ENCODE data around the gene MRPL53.
A peak's percentile ranks its signal among the peaks of the same experiment; 100 is the strongest.

MRPL53 gene

DNA sequence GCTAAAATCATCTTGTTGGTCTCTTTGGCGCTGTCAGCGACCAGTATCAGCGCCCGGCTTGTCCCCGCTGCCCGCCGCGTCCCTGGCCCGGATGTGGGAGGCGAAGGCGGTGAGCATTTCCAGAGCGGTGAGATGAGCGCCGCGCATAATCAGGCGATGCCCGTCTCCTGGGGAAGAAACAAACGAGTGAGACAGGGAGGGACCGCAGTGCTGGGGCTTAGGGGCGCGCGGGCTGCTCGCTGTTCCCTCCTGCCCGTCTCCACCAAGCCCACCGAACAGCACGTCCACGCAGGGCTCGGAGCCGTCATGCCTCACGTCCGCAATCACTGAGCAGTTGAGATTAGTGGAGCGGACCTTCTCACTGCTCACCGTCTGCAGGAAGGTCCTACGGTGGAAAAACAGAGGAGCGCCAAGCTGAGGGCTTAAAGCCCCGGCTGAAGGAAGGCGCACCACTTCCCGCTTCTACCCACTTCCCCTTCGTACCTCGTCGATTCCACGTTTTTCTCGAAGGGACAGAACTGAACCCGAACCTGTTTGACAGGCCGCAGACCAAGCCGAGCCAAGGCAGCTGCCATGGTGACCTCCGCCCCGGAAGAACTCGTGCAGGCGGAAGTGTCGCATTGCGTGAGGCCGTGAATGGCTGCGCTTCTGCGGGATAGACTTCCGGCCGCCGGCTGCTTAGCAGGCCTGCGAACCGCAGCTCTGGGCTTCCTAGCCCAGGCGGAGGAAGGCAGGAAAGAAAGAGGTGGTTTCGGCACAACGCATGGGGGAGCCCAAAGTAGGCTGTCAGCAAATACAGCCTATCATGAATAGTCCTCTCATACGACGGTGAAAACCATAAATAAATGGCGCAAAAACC lies at the start of gene MRPL53:
Gene MRPL53, minus strand, starts transcription at position 595 of the 859 bp plus-strand sequence. Its CDS starts 20 bp downstream, at position 575.
- H3K9me3 ChIP-seq (ENCODE audit: control insufficient read depth, insufficient read depth, low read length), result no peaks in the 10 kb centered on the region
- H3K4me1 ChIP-seq (ENCODE audit: insufficient read depth, low read length), result no peaks in the 10 kb centered on the region
- H3K36me3 ChIP-seq (ENCODE audit: insufficient read depth, low read length), result no peaks in the 10 kb centered on the region; the same call in 1 of the 2 replicates

DNA sequence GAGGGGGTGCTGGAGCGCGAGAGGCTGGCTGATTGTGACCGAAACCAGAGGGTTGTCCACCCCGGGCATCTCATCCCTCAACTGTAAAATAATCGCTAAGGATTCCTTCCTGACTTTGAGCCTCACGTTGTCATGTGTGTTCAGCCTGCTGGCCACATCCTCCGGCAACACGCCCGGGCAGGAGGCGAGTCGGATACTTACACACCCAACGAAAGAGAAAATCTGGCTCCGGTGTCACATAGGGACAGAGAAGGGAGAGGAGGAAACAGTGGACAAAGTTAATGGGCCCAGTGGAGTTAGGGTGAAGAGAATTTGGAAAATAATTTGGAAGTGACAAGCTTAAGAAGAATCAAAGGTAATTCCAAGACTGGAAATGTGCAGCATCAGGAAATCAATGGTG lies 44.2 kb upstream of the MRPL53 start:
- H3K9ac ChIP-seq (ENCODE audit: low read depth, low read length), result no peak overlapping the region
- H3K36me3 ChIP-seq (ENCODE audit: insufficient read depth, low read length), result no peaks in the 10 kb centered on the region
- H3K9me3 ChIP-seq (ENCODE audit: control insufficient read depth, insufficient read depth, low read length), result peaks cover 6% of the 10 kb centered on the region; the same call in 1 of the 2 replicates
- H3K4me1 ChIP-seq (ENCODE audit: insufficient read depth, low read length), result no peaks in the 10 kb centered on the region; the same call in 1 of the 2 replicates

More for the DNA sequence above, at the start of gene MRPL53:
- H3K9ac ChIP-seq (ENCODE audit: low read depth, low read length), result peak within 1 kb of the TSS; percentile 78

DNA sequence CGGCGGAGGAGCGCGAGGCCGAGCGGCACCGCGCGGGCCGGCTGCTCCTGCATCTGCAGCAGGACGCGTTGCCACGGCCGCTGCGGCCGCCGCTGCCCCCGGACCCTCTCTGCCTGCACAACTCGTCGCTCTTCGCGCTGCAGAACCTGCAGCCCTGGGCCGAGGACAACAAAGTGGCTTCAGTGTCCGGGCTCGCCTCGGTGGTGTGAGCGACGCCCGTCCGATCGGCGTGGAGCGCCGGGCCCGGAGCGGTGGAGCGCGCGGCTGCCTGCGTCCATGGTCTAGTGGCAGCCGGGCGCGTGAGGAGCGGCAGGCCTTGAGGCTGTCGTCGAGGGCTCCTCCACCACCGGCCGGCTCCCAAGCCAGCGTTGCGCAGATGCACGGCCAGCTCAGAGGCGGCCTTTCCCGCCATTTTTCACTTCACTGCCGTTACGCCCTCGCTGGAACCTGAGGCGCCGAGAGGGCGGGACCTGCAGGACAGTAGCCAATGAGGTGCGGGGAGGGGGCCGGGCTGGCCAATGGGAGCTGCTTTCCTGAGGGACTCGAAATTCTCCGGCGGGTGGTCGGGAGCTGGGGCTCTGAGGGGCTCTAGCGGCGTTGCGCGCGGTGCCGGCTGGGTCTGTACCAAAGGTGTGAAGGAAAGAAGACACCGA lies 43.6 kb upstream of the MRPL53 start:
- Histone ChIP-seq H3K36me3 (ENCODE audit: insufficient read depth, low read length) (no peaks in the 10 kb centered on the region), H3K9me3 (ENCODE audit: control insufficient read depth, insufficient read depth, low read length) (peaks cover 6% of the 10 kb centered on the region; the same call in 1 of the 2 replicates), H3K4me1 (ENCODE audit: insufficient read depth, low read length) (no peaks in the 10 kb centered on the region; the same call in 1 of the 2 replicates), H3K9ac (ENCODE audit: low read depth, low read length) (peak overlapping the region; percentile 37; the same call in 1 of the 2 replicates)

DNA sequence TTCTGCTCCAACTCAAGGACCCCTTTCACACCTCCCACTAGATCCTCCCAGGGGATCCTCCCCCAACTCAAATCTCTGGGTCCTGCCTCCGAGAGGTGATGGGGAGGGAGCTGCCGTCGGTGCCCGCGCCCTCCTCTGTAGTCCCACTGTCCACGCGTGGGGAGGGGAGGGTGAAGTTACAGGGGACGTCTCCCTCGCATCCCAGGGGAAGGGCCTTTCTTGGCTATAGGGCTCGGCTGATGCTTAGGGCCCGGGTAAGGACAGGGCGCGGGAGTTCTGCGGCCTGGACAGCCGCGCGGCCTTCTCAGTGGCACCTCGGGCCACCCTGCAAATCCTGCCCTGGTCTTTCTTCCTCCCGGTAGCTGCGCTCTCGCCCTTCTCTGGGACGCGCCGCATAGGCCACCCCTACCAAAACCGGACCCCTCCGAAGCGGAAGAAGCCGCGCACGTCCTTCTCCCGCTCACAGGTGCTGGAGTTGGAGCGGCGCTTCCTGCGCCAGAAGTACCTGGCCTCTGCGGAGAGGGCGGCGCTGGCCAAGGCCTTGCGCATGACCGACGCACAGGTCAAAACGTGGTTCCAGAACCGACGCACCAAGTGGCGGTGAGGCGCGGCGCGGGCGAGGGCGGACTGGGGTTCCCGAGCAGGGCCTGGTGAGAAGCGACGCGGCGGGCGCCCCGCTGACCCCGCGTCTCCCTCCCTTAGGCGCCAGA lies 42.9 kb upstream of the MRPL53 start:
- Histone ChIP-seq H3K9me3 (ENCODE audit: control insufficient read depth, insufficient read depth, low read length) (peaks cover 6% of the 10 kb centered on the region; the same call in 1 of the 2 replicates), H3K4me1 (ENCODE audit: insufficient read depth, low read length) (no peaks in the 10 kb centered on the region; the same call in 1 of the 2 replicates), H3K9ac (ENCODE audit: low read depth, low read length) (peak overlapping the region; percentile 37; the same call in 1 of the 2 replicates), H3K36me3 (ENCODE audit: insufficient read depth, low read length) (no peaks in the 10 kb centered on the region)

DNA sequence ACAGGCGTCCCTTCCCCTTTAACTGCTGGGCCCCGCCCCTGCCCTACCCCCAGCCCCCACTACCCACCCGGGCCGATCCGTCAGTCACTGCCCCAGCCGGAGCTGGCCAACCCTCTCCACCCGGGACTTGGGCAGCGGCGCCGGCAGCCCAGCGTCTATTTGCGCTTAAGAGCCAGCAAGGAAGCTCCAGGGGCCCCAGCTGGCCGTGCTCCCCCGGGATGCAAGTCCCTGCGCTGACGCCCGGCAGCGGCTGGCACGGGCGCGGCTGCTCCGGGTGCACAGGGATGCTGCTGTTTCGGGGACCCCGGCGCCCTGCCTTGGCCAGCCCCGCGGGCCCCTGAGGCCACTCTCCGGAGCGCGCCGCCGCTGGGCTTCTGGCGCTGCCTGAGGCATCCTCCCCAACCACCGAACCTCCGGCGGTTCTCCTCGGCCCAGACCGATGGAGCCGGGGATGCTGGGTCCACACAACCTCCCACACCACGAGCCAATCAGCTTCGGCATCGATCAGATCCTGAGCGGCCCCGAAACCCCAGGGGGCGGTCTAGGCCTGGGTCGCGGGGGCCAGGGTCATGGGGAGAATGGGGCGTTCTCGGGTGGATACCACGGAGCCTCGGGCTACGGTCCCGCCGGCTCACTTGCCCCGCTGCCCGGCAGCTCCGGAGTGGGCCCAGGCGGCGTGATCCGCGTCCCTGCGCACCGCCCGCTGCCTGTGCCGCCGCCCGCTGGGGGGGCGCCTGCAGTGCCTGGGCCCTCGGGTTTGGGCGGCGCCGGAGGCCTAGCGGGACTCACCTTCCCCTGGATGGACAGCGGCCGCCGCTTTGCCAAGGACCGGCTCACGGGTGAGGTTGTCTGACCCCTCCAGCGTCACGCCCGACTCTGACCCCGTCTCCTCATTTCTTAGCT lies 42.1 kb upstream of the MRPL53 start, which contains the start of gene TLX2:
Gene TLX2, plus strand, starts transcription at position 83 of the 903 bp plus-strand sequence. Its CDS starts 357 bp downstream, at position 440.
- Histone ChIP-seq H3K36me3 (ENCODE audit: insufficient read depth, low read length) (no peaks in the 10 kb centered on the region), H3K9ac (ENCODE audit: low read depth, low read length) (peak within 1 kb of the TSS; percentile 37; the same call in 1 of the 2 replicates), H3K9me3 (ENCODE audit: control insufficient read depth, insufficient read depth, low read length) (peaks cover 6% of the 10 kb centered on the region; the same call in 1 of the 2 replicates)

DNA sequence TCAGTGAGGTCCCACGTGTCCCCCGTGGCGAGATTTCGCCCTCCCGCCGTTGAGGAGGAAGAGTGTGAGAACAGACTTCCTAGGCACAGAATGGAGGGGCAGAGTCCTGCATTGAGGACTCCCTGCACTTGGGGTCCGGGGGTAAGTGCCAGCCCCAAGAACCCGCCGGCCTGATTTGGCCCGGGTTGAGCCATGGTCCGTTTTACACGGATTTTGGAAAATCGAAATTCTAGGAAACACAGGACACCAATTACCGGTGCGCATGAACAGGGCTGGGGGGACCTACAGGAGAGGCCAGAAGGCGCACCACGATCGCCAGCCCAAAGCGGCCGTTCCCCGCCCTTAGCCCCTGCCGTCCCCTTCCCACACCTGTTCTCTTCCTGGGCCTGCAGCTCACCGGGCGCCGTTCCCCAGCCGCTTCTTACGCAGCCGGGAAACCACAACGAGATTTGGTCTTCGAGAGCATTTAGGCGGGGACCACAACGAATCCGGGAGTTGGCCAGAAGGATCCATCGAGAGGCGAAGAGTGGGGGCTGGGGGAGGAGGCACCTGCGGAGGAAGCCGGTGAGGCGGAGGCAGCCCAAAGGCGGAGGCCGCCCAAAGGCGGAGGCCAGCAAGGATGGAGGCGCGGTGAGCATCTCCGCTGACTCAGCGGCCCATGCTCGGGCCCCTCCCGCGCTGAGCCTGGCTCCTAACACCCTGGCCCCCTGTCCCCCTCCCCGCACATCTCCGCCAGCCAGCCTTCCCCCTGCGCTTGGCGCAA lies 41.3 kb upstream of the MRPL53 start:
- Histone ChIP-seq H3K9me3 (ENCODE audit: control insufficient read depth, insufficient read depth, low read length) (peaks cover 6% of the 10 kb centered on the region; the same call in 1 of the 2 replicates), H3K4me1 (ENCODE audit: insufficient read depth, low read length) (no peaks in the 10 kb centered on the region; the same call in none of the 2 replicates), H3K36me3 (ENCODE audit: insufficient read depth, low read length) (no peaks in the 10 kb centered on the region), H3K9ac (ENCODE audit: low read depth, low read length) (peak overlapping the region; percentile 37; the same call in 1 of the 2 replicates)

More for the DNA sequence above, 42.1 kb upstream of the MRPL53 start, which contains the start of gene TLX2:
- H3K4me1 ChIP-seq (ENCODE audit: insufficient read depth, low read length), result no peaks in the 10 kb centered on the region; the same call in 1 of the 2 replicates

DNA sequence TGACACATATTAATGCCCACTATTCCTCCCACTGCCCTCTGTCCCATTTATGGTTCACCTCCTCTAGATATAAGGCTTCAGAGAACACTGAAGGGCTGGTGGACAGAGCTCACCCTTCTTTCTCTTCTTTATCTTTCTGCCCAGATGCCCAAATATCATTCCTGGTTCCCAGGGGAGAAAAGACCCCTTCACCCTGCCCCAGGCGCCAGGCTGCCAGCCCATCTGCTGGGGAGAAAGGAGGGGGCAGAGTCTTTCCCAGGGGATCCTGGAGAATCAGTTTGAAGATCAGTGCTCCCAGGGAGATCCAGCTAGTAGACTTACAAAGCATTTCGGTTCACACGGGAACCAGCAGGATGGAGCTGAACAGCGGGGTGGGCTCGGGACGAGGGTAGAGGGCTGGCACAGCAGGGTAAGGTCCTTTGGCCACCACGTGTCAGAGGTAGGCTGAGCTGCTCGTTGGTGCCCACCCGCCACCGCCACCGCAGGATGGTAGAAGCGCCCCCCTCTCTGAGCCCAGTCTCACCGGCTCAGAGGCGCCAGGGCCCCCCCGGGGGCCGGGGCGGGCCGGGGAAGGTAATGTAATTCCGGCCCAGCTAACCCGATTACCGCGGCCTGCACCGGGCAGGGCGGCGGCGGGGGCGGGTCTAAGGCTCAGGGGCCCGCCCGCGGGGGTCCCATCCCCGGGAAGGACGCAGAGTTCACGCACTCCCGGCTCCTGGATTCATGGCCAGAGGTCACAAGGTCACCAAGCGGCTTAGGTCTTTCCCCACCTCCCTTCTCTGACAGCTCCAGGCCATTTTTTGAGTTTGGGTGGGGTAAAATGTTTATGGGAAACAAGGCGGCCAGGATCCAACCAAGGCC lies 40.5 kb upstream of the MRPL53 start:
- Histone ChIP-seq H3K9ac (ENCODE audit: low read depth, low read length) (peak overlapping the region; percentile 37; the same call in 1 of the 2 replicates), H3K36me3 (ENCODE audit: insufficient read depth, low read length) (no peaks in the 10 kb centered on the region), H3K4me1 (ENCODE audit: insufficient read depth, low read length) (no peaks in the 10 kb centered on the region; the same call in none of the 2 replicates), H3K9me3 (ENCODE audit: control insufficient read depth, insufficient read depth, low read length) (peaks cover 6% of the 10 kb centered on the region; the same call in 1 of the 2 replicates)

DNA sequence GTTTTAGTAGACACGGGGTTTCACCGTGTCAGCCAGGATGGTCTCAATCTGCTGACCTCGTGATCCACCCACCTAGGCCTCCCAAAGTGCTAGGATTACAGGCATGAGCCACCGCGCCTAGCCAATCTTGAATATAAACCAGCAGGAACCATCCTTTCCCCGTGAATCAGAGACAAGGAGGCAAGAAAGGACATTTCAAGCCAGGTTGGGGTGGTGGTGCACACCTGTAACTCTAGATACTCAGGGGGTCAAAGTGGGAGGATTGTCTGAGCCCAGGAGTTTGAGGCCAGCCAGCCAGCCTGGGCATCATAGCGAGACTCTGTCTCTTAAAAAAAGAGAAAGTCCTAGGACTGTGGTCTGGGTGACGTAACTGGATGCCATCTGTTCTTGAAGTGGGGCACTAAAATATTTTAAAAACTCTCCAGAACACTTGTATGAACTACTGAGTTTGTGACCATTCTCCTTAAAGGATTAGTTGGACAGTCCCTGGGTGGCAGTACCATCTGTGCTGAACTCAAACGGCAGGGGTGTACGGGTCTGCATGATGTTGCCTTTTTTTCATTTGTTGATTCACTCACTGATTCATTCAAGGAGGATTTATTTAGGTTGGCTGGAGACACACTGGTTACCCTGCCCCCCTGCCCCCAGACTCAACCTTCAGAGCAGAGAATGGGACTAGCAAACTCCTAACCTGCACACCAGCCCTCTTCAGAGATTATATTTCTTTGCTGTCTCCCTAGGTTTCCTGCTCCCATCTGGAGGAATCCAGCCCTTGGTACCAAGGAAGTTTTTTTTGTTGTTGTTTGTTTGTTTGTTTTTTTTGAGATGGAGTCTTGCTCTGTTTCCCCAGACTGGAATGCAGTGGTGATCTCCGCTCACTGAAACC lies 38.9 kb upstream of the MRPL53 start:
- no peaks in the 10 kb centered on the region; the same call in none of the 2 replicates for H3K4me1 ChIP-seq (ENCODE audit: insufficient read depth, low read length)
- H3K9ac ChIP-seq (ENCODE audit: low read depth, low read length), result no peak overlapping the region
- no peaks in the 10 kb centered on the region for H3K9me3 ChIP-seq (ENCODE audit: control insufficient read depth, insufficient read depth, low read length)
- H3K36me3 ChIP-seq (ENCODE audit: insufficient read depth, low read length), result no peaks in the 10 kb centered on the region

DNA sequence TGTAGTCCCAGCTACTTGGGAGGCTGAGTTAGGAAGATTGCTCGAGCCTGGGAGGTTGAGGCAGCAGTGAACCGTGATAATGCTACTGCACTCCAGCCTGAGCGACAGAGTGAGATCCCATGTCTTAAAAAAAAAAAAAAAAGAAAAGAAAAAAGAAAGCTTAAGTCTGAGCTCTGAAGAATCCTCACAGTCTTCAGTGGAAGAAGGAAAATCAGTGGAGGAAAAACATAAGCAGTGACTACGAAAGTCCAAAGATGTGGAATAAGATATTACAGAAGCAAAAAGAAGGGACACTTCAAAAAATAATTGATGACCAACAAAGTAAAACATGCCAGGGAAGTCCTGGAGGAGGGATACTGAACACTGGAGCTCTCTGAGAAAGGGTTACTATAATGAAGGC lies 37.8 kb upstream of the MRPL53 start:
- H3K9me3 ChIP-seq (ENCODE audit: control insufficient read depth, insufficient read depth, low read length), result no peaks in the 10 kb centered on the region
- H3K36me3 ChIP-seq (ENCODE audit: insufficient read depth, low read length), result 0 out of 2 replicates have a peak, but pooled peaks cover 5% of the 10 kb centered on the region
- H3K4me1 ChIP-seq (ENCODE audit: insufficient read depth, low read length), result no peaks in the 10 kb centered on the region; the same call in none of the 2 replicates
- H3K9ac ChIP-seq (ENCODE audit: low read depth, low read length), result no peak overlapping the region

DNA sequence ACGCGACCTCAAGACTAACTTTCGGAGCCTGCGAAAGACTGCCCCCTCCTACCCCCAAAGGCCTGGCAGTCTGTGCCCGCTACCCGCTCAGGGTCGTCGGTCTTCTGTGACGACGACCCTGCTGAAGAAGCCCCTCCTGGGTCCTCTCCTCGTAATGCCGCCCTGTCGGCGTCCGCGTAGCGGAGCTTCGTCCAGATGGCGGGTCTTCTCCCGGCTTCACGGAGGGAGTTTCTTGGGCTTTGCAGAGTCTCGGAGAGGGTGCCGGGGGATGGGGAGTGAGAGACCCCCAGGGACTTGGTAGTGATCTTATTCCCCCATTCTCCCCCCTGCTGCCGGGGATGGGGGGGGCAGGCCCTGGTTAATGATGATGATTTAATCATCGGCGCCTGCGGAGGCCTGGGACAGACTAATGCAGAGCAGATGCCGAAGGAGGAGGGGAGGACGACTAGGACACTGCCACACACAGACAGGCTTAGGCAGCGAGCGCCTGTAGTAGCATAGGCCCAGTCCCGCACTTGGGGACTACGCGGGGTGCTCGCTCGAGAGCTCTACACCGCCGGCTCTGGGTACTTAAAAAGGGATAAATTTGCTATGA lies 35.5 kb upstream of the MRPL53 start:
- H3K9me3 ChIP-seq (ENCODE audit: control insufficient read depth, insufficient read depth, low read length), result no peaks in the 10 kb centered on the region
- no peaks in the 10 kb centered on the region; the same call in 1 of the 2 replicates for H3K4me1 ChIP-seq (ENCODE audit: insufficient read depth, low read length)

More for the DNA sequence above, 35.5 kb upstream of the MRPL53 start:
- H3K36me3 ChIP-seq (ENCODE audit: insufficient read depth, low read length), result 0 out of 2 replicates have a peak, but pooled peaks cover 5% of the 10 kb centered on the region
- peak overlapping the region; percentile 83 for H3K9ac ChIP-seq (ENCODE audit: low read depth, low read length)

Data from ES-I3 (cell line).